Endothelial cell of umbilical vein (primary cell): ENCODE results near the gene GFPT2. TPM values are rescaled to one million over a fixed set of nuclear protein-coding genes. Genes with fewer than 3 reads are reported as not detected.

Source experiments
- BruUV-seq: library from RNA; stranded (reverse); fragments of 400-500 nt; replicated peaks from 2 replicates; lab custom pipeline; 2021; lab: Mats Ljungman, UMichigan
- CTCF ChIA-PET: fragments of 300-600, 350-600 bp; sonication (Branson Sonifier 250); formaldehyde crosslinking; loops from one replicate; lab custom pipeline; 2021; ENCODE audit warnings: antibody characterized with exemption, inconsistent platforms; lab: Charles Lee
- POLR2A ChIA-PET: fragments of 300-600, 350-600 bp; sonication (Branson Sonifier 250); formaldehyde crosslinking; loops from one replicate; lab custom pipeline; 2021; ENCODE audit warnings: antibody characterized with exemption, inconsistent platforms; lab: Charles Lee
- DNase-seq: peaks from one replicate; pipeline ENCODE4 v3.0.0-alpha.2; 2011; ENCODE audit warnings: low read depth, low spot score
- FAIRE-seq: peaks from 2 replicates; lab custom pipeline; 2011; peaks lifted over from hg19 to GRCh38; lab: Jason Lieb, UNC
- H2AFZ ChIP-seq: 2 replicates; pipeline ENCODE4 v1.6.0; 2012; ENCODE audit warnings: low read depth, low read length, control low read depth, inconsistent platforms
- H3K27ac ChIP-seq: 2 replicates; pipeline ENCODE4 v1.5.1; 2011; ENCODE audit warnings: low read depth, mild to moderate bottlenecking, control low read depth, low read length, moderate library complexity; ENCODE audit not compliant: insufficient read depth
- H3K27me3 ChIP-seq, 2 experiments: 2 replicates each; pipeline versions ENCODE4 v1.6.0 to v1.6.1; 2011; ENCODE audit warnings: low read length in 2 of 2, mixed read lengths in 1 of 2; ENCODE audit not compliant: control insufficient read depth in 2 of 2, insufficient read depth in 2 of 2
- H3K36me3 ChIP-seq, 2 experiments: 2 replicates in 1 of 2; 3 replicates in 1 of 2; pipeline ENCODE4 v1.5.1; 2011; ENCODE audit warnings: low read length in 2 of 2, mild to moderate bottlenecking in 1 of 2, moderate library complexity in 1 of 2; ENCODE audit not compliant: control insufficient read depth in 2 of 2, insufficient read depth in 2 of 2; ENCODE audit errors: extremely low read depth in 1 of 2
- H3K4me1 ChIP-seq: 3 replicates; pipeline ENCODE4 v1.5.1; 2011; ENCODE audit warnings: mild to moderate bottlenecking, low read length; ENCODE audit not compliant: control insufficient read depth, insufficient read depth; ENCODE audit errors: extremely low read depth
- H3K4me2 ChIP-seq: 2 replicates; pipeline ENCODE4 v1.6.1; 2011; ENCODE audit warnings: low read length, control low read depth, mixed read lengths; ENCODE audit not compliant: insufficient read depth
- H3K4me3 ChIP-seq, 3 experiments: fragments of 200-600 bp in 1 of 3; sonication (generic), shearing (Covaris generic) in 1 of 3; replicated peaks in 1 of 3; 2 replicates each; pipeline ENCODE4 v1.5.1; 2011 to 2016; ENCODE audit warnings: control low read depth in 3 of 3, low read length in 3 of 3, mild to moderate bottlenecking in 2 of 3, inconsistent platforms in 1 of 3, low read depth in 1 of 3, moderate library complexity in 1 of 3; ENCODE audit not compliant: insufficient read depth in 1 of 3
- H3K79me2 ChIP-seq: 2 replicates; pipeline ENCODE4 v1.6.0; 2012; ENCODE audit warnings: low read length, inconsistent platforms; ENCODE audit not compliant: control insufficient read depth, insufficient read depth
- H3K9ac ChIP-seq: replicated peaks from 2 replicates; pipeline ENCODE3; 2011; ENCODE audit warnings: low read length, control low read depth; ENCODE audit not compliant: insufficient read depth; ENCODE audit errors: extremely low read depth
- H3K9me1 ChIP-seq: replicated peaks from 3 replicates; pipeline ENCODE4 v1.6.0; 2011; ENCODE audit warnings: mild to moderate bottlenecking, low read length; ENCODE audit not compliant: control insufficient read depth, insufficient read depth; ENCODE audit errors: extremely low read depth
- H3K9me3 ChIP-seq: replicated peaks from 2 replicates; pipeline ENCODE4 v1.5.1; 2012; ENCODE audit warnings: low read length, inconsistent platforms; ENCODE audit not compliant: control insufficient read depth, insufficient read depth
- H4K20me1 ChIP-seq: replicated peaks from 2 replicates; pipeline ENCODE3; 2011; ENCODE audit warnings: mild to moderate bottlenecking, low read length; ENCODE audit not compliant: control insufficient read depth, insufficient read depth; ENCODE audit errors: extremely low read depth
- CTCF ChIP-seq, 2 donors: IDR thresholded peaks; 1 replicate in 1 of 2; 2 replicates in 1 of 2; pipeline ENCODE4 v1.5.1; 2011; ENCODE audit warnings: low read length in 2 of 2, mild to moderate bottlenecking in 2 of 2, moderate library complexity in 2 of 2, control low read depth in 1 of 2, inconsistent platforms in 1 of 2, low read depth in 1 of 2; ENCODE audit not compliant: insufficient read depth in 1 of 2; ENCODE audit errors: extremely low read depth in 1 of 2
- EZH2 ChIP-seq: IDR thresholded peaks from 2 replicates; pipeline ENCODE4 v1.6.1; 2012; ENCODE audit warnings: borderline replicate concordance, low read depth, mild to moderate bottlenecking, moderate library complexity, low read length, inconsistent platforms; ENCODE audit not compliant: severe bottlenecking
- FOS ChIP-seq: IDR thresholded peaks from 2 replicates; pipeline ENCODE4 v1.6.1; 2011; ENCODE audit warnings: mild to moderate bottlenecking, low read length, moderate library complexity, borderline replicate concordance; ENCODE audit not compliant: insufficient read depth
- GATA2 ChIP-seq: IDR thresholded peaks from 2 replicates; pipeline ENCODE4 v1.7.0; 2011; ENCODE audit warnings: low read depth, mild to moderate bottlenecking, moderate library complexity, mixed read lengths, low read length; ENCODE audit not compliant: insufficient read length, insufficient read depth
- JUN ChIP-seq: IDR thresholded peaks from 2 replicates; pipeline ENCODE4 v1.6.1; 2011; ENCODE audit warnings: borderline replicate concordance, low read depth; ENCODE audit not compliant: insufficient read length, insufficient read depth
- MYC ChIP-seq: IDR thresholded peaks from one replicate; pipeline ENCODE4 v1.6.1; 2011; ENCODE audit warnings: mild to moderate bottlenecking, low read depth, low read length
- POLR2A ChIP-seq: IDR thresholded peaks from 2 replicates; pipeline ENCODE4 v1.6.1; 2012; ENCODE audit warnings: low read depth, mild to moderate bottlenecking, control low read depth, low read length
- POLR2AphosphoS5 ChIP-seq: IDR thresholded peaks from 2 replicates; pipeline ENCODE4 v1.6.1; 2012; ENCODE audit warnings: low read depth, mild to moderate bottlenecking, control low read depth, low read length, moderate library complexity; ENCODE audit not compliant: insufficient read depth
- dilution Hi-C: fragments of 300-500 bp; cut with MboI; formaldehyde crosslinking; loops from one replicate; pipeline ENCODE4 v1.15.0; 2019; ENCODE audit warnings: low sequenced_read_pairs; ENCODE audit not compliant: extremely low pct_ligation_motif_present
- intact Hi-C: fragments of 100-400 bp; cut with micrococcal nuclease; formaldehyde crosslinking; loops from one replicate; pipeline ENCODE4 v1.10.0; 2022
- polyA plus RNA-seq, 4 experiments: library from polyadenylated mRNA; depleted of rRNA in 3 of 4; stranded (reverse) in 3 of 4; unstranded in 1 of 4; fragments of >200 nt; gene quantifications; 2 replicates each; pipeline versions ENCODE4 v1.2.1 to v1.2.3, GENCODE V29; 2011 to 2012; ENCODE audit warnings: missing spikeins in 1 of 4
- total RNA-seq: library from RNA; stranded (reverse); gene quantifications from 2 replicates; pipeline ENCODE4 v1.2.3, GENCODE V29; 2021
- TF ChIP-seq, protein P1 (sequence below): IDR thresholded peaks from 2 replicates; pipeline ENCODE4 v1.6.1; 2011; ENCODE audit not compliant: insufficient read depth, insufficient read length

The GFPT2 gene
- total and polyA plus RNA-seq, 2 donors (not counting 3 experiments of a cell fraction or from before 2014, with no cell fraction given) = 4.3 to 4.5 TPM

- ChIA-PET CTCF (interaction anchor here (0.9 to 2.1 kb wide), 2 partner anchors 11 to 33 kb away, joined by 3 to 5 read pairs; no protein-coding TSS in a partner anchor), POLR2A (no interaction called here)
- Histone ChIP-seq H3K4me1 (no peaks in the 10 kb centered on the region), H3K27me3 (no peaks in the 10 kb centered on the region), H3K4me2 (no peak overlapping the region), H3K4me3 (no peak overlapping the region), H3K9ac (no peak overlapping the region), H3K9me1 (no peaks in the 10 kb centered on the region), H3K36me3 (peaks cover 0 to 8% of the 10 kb centered on the region in 2 experiments), H3K27ac (no peak overlapping the region), H3K79me2 (peaks cover 22% of the 10 kb centered on the region), H3K9me3 (no peaks in the 10 kb centered on the region), H2AFZ (no peak overlapping the region), H4K20me1 (no peaks in the 10 kb centered on the region)
- DNase-seq (no peak), FAIRE-seq (no peak)
- dilution Hi-C loops (no loop called here), intact Hi-C loops (no loop called here)
- TF ChIP-seq POLR2AphosphoS5 (no peak), CTCF (IDR thresholded peaks at IDR 0.05; ENCODE audit: extremely low read depth in 1 of 2, insufficient read depth in 1 of 2, low read depth in 1 of 2, low read length in 2 of 2) (no peak), GATA2 (no peak), EZH2 (no peak), FOS (no peak), MYC (no peak), POLR2A (no peak), JUN (no peak)
- TF ChIP-seq, protein P1, sequence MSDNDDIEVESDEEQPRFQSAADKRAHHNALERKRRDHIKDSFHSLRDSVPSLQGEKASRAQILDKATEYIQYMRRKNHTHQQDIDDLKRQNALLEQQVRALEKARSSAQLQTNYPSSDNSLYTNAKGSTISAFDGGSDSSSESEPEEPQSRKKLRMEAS = no peak
- no TSS peak for BruUV-seq
These were observed 70.0 kb downstream of the GFPT2 start for GRCh38 chr5:180283026-180283615.
